ENCODE data around the gene RNPC3. TPM values are rescaled to one million over a fixed set of nuclear protein-coding genes. Genes with fewer than 3 reads are reported as not detected.

Gene RNPC3
- total RNA-seq, 1 experiment from 2014 or later, result 5.5 TPM

Other genes with a start within 250 kb of the RNPC3 start
- 0.24 and 0.80 TPM in 2 replicates for gene AMY2B, start 45.9 kb downstream of the RNPC3 start, total RNA-seq (2014; rRNA removed; shearing (Covaris generic))
- not detected in 2 replicates for gene AMY2A, start 91.7 kb downstream of the RNPC3 start, total RNA-seq (2014; rRNA removed; shearing (Covaris generic))
- gene AMY1A, start 130.1 kb downstream of the RNPC3 start, total RNA-seq (2014; rRNA removed; shearing (Covaris generic)), result not detected in 2 replicates
- gene AMY1B, start 170.5 kb downstream of the RNPC3 start, total RNA-seq (2014; rRNA removed; shearing (Covaris generic)), result not detected in 2 replicates
- gene AMY1C, start 224.2 kb downstream of the RNPC3 start, total RNA-seq (2014; rRNA removed; shearing (Covaris generic)), result not detected in 2 replicates